Measurements from ENCODE around the gene MICALL1.
A peak's percentile ranks its signal among the peaks of the same experiment; 100 is the strongest.
"Not testable (repeated sequence)": the region's sequence is repeated elsewhere in the genome, so short reads cannot be mapped to it uniquely, and the experiment has no call there.

MICALL1 gene

DNA sequence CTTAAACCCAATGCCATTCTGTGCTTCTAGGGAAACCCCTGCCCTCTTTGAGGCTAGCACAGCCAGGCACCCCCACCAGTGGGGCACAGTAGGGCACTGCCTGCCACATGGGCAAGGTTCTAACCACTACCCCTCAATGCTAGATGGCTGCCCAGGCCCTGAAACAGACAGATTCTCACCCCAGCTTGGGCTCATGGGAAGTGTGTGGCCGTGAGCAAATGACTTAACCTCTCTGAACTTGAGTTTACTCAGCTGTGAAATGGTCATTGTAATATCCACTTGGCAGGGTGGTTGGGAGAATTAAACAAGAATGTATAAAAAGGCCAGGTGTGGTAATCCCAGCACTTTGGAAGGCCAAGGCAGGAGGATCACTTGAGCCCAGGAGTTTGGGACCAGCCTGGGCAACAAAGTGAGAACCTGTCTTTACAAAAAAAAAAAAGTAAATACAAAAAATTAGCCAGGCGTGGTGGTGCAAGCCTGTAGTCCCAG lies 24.9 kb downstream of the MICALL1 start:
- no peak for DNase-seq

DNA sequence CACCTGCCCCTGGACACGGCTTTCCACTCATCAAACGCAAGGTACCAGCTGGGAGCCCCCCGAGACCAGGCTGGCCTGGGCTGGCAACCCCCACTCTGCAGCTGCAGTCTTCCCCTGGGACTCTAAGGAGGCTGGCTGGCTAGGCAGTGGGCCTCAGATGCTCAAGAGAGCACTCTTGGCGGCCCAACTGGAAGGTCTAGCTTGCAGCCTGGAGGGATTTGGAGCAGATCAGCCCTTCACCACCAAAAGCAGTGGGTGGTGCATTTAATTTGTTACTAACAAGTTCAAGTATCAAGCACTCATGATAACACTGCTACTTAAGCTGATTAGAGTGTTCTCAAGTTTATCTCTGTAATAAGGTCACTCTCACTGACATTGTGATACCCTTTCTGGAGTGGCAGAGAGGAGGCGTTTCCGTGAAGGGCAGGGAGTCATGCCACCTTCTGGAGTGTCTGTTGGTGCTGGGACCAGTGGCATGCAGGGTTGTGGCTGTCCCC lies 25.8 kb downstream of the MICALL1 start:
- no peak for DNase-seq

DNA sequence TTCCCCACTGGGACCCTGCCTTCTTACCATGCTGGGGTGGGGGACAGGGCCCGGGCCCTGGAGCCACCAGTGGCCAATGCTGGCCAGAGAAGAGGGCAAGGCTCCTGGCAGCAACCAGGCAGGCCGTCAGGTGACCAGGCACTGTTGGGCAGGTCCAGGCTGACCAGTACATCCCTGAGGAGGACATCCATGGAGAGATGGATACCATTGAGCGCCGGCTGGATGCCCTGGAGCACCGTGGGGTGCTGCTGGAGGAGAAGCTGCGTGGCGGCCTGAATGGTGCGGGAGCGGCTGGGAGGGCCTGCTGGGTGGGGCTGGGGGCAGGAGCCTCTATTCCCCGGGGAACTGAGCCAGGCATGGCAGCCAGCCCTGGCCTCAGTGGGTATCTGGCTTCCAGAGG lies 26.3 kb downstream of the MICALL1 start:
- no peak for DNase-seq

- no peak for DNase-seq
Measured at GRCh38 chr22:37932821-37933578, 26.9 kb downstream of the MICALL1 start.

- DNase-seq, result peak; percentile 79 to 82
Measured at GRCh38 chr22:37933711-37934376, 27.7 kb downstream of the MICALL1 start.

DNA sequence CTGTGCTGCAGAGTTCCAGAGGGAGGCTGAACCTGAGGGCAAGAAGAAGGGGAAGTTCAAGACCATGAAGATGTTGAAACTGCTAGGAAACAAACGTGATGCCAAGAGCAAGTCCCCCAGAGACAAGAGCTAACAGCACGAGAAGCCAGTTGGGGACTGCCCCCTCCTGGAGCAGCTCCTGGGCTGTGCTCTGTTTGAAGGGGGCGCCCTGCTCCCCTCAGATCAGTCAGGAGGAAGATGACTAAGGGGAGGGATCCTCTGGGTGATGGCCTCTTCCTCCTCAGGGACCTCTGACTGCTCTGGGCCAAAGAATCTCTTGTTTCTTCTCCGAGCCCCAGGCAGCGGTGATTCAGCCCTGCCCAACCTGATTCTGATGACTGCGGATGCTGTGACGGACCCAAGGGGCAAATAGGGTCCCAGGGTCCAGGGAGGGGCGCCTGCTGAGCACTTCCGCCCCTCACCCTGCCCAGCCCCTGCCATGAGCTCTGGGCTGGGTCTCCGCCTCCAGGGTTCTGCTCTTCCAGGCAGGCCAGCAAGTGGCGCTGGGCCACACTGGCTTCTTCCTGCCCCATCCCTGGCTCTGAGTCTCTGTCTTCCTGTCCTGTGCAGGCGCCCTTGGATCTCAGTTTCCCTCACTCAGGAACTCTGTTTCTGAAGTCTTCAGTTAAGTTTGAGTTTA lies 34.7 kb downstream of the MICALL1 start:
- DNase-seq, result no peak

GRCh38 chr22:37942133-37942532 lies 36.0 kb downstream of the MICALL1 start:
- DNase-seq, result no peak

- no peak for DNase-seq
Measured at GRCh38 chr22:37943136-37943824, 37.2 kb downstream of the MICALL1 start.

- DNase-seq, result no peak
Measured at GRCh38 chr22:37943825-37944198, 37.7 kb downstream of the MICALL1 start.

DNA sequence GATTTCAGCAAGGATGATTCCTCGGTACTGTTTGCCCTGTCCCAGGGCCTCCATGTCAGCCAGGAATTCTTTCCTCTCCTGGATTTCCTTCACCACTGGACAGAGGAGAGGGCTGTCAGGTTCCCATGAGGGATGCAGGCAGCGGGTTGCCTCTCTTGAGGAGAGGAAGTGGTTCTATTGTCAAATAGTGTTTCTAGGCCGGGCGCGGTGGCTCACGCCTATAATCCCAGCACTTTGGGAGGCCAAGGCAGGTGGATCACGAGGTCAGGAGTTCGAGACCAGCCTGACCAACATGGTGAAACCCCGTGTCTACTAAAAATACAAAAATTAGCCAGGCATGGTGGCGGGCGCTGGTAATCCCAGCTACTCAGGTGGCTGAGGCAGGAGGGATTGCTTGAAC lies 38.3 kb downstream of the MICALL1 start:
- DNase-seq, result not testable (repeated sequence)

- not testable (repeated sequence) for DNase-seq
Measured at GRCh38 chr22:37947142-37947795, 41.2 kb downstream of the MICALL1 start.

DNA sequence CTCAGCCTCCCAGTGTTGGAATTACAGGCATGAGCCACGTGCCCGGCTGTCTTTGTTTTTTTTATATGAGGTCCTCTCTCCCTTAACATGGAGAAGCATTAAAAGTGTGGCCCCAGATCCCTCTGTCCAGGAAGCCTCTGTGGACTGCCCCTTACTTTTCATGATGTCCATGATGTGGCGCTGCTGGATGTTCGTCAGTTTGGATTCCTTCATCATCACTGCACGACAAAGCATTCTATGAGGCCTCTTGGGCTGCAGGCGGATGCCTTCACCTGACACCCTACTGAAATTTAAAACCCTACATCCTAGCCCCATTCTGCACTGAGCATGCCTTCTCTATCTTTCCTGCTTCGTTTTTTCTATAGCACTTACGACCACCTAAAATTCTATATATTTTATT lies 45.2 kb downstream of the MICALL1 start:
- no peak for DNase-seq

DNA sequence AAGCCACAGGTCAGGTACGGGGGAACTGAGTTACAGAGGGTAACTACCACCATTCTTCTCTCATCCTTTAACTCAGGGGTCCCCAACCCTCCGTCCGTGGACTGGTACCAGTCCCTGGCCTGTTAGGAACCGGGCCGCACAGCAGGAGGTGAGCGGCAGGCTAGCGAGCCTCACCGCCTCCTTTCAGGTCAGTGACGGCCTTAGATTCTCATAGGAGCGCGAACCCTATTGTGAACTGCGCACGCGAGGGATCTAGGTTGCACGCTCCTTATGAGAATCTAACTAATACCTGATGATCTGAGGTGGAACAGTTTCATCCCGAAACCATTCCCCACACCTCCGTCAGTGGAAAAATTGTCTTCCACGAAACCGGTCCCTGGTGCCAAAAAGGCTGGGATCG lies 46.5 kb downstream of the MICALL1 start:
- DNase-seq, result not testable (repeated sequence)

- no peak for DNase-seq
Measured at GRCh38 chr22:37953062-37953436, 47.0 kb downstream of the MICALL1 start.

GRCh38 chr22:37953437-37954179 lies 47.5 kb downstream of the MICALL1 start, which contains the start of the genes C22orf23 and POLR2F:
C22orf23 (minus strand) TSS chr22:37953601; CDS start chr22:37953149, 452 bp downstream.
POLR2F (plus strand) TSS chr22:37953699; CDS start chr22:37953788, 89 bp downstream.
- DNase-seq, result peak; percentile 97

DNA sequence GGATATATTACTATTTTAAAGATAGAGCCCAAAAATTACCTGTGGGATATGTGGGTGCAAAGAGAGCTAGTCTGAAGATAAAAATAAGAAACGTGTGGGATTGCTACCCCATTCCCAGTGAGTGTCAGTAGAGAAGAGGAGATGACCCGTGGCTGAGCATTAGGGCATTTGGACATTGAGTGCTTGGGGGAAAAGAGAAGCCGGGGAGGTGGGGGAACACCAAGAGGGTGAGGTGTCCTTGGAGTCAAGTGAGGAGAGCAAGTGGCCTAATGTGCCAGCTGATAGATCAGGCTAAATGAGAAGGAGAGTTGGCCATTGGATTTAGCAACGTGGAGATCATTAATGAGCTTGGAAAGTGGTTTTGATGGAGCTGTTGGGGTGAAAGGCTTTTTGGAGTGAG lies 48.6 kb downstream of the MICALL1 start:
- DNase-seq, result no peak

DNA sequence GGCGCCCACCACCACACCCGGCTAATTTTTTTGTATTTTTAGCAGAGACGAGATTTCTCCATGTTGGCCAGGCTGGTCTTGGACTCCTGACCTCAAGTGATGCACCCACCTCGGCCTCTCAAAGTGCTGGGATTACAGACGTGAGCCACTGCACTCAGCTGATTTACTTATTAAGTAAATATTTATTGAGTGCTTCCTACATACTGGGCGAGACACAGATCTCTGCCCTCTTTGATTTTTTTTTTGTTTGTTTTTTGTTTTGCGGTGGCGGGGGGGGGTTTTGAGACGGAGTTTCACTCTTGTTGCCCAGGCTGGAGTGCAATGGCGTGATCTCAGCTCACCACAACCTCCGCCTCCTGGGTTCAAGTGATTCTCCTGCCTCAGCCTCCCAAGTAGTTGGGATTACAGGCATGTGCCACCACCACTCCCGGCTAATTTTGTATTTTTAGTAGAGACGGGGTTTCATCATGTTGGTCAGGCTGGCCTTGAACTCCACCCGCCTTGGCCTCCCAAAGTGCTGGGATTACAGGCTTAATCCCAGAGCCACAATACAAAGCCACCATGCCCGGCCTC lies 49.8 kb downstream of the MICALL1 start:
- DNase-seq, result not testable (repeated sequence)

DNA sequence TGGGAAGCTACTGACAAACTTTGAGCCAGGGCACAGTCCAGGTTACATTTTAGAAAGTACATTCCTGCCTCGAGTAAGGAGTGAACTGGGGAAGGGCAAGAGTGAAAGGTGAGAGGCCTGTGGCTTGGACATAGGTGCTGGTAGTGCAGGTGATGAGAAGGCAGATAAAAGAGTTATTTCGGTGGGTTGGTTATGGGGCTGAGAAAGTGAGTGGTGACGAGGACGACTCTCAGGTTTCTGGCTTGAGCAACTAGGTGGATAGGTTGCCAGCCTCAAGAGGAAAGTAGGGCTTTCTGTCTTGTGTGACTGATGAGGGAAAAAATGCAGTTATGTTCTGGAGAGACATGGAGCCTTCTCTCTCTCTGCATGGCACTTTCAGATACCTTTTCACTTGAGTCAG lies 51.1 kb downstream of the MICALL1 start:
- DNase-seq, result no peak

GRCh38 chr22:37959231-37959825 lies 53.2 kb downstream of the MICALL1 start:
- no peak for DNase-seq

GRCh38 chr22:37961062-37961461 lies 55.0 kb downstream of the MICALL1 start:
- DNase-seq, result no peak
